Dermis microvascular lymphatic vessel endothelial cell (primary cell): ENCODE measurements around the gene FOXF1. TPM values are rescaled to one million over a fixed set of nuclear protein-coding genes. Genes with fewer than 3 reads are reported as not detected.

Experiments used
- DNase-seq, 2 donors: peaks; one replicate each; pipeline versions ENCODE4 v3.0.0 to v3.0.0-alpha.2; 2010; ENCODE audit warnings: low read depth in 2 of 2
- total RNA-seq: library from RNA; depleted of rRNA; stranded (reverse); fragments of >200 nt; gene quantifications from 2 replicates; pipeline ENCODE4 v1.2.1, GENCODE V29; 2014

FOXF1 gene
- total RNA-seq, 1 donor from 2014 or later: 0.26 TPM

- DNase-seq: no peak
Observed at GRCh38 chr16:86504315-86505184, 5.8 kb upstream of the FOXF1 start.

DNA sequence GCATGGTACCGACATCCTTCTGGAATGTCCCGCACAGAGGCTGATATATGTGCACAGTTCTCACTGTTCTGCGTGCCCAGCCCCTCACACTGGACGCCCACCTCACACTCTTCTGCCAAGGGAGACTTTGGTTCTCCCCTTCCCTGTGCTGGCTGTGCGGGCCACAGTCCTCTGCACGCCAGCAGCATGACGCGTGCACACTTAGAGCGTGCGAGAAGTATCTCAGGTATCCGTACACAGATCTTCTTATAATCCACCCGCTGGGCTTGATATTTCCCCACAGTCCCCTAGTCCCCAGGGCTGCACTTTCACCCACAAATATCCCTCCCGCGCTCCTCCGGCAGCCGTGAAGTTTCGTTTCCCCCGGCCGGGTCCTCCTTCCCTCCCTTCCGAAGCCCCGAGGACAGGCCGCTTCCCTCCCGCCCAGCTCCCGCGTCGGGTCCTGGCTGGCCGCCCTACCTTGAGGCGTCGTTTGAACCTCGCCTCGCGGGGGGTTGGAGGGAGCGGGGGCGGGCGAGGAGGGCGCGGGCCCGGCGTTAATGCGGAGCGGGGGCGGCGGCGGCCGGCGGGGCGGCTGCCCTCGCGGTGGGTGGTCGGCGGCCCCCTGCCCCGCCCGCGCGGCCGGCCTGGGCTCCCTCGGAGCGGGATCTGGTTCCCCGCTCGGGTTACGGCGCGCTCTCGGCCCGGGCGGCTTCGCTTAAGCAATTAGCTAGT lies 5.0 kb upstream of the FOXF1 start:
- no peak for DNase-seq

DNA sequence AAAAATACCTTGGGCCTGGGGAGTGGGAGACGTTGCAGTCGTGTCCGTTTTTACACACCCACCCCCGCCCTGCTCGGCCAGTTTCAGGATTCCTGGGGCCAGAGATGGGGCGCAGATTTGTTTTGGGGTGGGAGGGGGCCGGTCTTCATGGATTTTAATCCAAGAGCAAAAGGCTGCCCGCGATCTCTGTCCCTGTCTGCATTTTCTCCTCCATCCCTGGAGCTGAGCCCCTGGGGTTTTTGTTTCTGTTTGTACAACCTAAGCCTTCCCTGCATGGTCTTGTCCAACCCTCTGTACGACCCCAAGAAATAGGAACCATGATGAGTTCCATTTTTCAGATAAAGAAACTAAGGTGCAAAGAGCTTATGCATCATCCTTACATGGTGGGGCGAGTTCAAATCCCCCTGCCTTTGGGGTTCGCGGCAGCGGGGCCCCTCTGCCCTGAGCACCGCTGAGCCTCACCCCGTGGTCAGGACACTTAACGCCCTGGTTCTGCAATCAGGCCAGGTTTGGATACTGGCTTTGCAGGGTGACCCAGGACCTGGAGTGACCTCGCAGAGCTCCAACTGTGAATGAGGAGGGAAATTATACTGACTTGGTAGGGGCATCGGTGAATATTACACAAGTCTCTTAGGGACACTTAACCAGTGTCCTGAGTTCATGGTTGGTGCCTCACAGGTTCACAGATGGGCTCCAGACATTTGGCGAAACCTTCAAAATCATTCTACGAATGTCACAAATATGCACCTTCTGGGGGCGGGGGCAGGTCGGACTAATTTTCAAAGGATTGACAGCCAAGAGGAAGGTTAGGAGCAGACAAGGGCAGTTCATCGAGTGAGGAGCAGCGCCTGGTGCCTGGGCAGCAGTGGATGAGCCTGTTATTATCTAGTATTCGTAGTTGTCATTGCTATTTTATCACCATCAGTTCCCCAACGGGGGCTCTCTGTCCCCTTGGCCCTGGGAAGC lies 4.1 kb upstream of the FOXF1 start:
- DNase-seq: no peak

GRCh38 chr16:86507173-86508027 lies 2.9 kb upstream of the FOXF1 start:
- DNase-seq: no peak

- DNase-seq: peak in 1 of 2 donors; percentile 9
Observed at GRCh38 chr16:86508028-86508946, 2.0 kb upstream of the FOXF1 start.

DNA sequence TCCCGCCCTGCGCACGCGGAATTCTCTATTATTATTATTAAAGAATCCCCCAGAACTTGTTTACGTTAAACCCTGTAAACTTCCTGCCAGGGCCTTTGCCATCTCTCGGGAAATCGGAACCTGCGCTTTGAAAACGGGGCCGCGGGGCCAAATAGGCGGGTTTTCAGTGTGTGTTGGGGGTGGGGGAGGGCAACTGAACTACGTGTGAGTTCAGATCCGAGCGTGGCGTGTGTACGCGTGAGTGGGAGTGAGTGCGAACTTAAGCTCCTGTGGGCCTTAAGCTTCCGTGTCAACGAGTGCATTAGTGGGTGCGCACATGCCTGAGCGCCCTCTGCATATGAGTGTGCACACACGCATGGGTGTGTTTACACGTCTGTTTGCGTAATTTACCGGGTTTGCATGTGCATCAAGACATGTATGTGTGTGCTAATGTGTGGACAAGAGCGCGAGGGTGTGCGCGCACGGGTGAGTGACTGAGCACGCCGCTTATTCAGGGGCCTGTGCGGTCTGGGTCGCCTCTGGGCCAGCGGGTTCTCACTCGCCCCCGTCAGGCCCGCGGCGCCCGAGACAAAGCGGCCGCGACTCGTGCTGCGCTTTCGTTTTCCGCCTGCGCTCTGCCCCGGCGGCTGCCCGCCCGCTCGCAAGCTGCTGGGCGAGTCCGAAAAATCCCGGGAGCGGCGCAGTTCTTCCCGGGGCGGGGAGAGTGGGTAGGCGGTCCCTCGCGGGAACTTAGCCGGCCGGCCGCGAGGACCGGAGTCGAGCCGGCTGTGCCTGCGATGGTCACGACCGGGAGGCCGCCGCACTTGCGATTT lies 1.2 kb upstream of the FOXF1 start:
- peak; percentile 40 to 61 for DNase-seq

GRCh38 chr16:86509759-86510464 lies 415 bp upstream of the FOXF1 start:
- peak in 1 of 2 donors; percentile 23 for DNase-seq

DNA sequence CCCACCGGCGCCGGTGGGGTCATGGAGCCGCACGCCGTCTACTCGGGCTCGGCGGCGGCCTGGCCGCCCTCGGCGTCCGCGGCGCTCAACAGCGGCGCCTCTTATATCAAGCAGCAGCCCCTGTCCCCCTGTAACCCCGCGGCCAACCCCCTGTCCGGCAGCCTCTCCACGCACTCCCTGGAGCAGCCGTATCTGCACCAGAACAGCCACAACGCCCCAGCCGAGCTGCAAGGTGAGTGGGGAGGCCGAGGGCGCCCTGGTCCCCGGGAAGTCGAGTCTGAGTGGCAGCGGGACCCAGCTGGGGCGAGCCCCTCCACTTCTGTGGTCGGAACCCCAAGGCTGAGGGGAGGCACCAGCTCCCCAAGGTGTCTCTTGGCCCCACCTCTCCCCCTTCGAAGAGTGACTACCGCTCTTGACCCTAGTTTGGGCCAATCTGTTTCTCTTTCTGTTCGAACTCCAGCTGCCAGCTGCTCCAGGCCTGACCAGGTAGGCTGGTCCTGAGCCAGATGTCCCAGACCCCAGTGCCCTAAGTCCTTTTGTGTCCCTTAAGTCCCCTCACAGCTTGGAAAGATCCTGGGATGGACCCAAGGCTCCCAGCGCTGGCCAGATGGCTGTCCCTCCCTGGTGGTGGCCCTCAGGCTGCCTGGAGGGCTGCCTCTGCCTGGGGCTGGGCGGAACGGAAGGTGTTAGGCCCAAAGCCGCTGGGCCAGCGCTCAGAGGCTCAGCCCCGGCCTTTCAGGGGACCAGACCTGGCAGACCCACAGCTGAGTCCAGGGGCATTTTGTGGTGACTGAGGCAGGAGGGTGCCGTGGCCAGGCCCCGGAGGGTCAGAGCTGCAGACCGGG lies 1.2 kb downstream of the FOXF1 start:
- DNase-seq: no peak

DNA sequence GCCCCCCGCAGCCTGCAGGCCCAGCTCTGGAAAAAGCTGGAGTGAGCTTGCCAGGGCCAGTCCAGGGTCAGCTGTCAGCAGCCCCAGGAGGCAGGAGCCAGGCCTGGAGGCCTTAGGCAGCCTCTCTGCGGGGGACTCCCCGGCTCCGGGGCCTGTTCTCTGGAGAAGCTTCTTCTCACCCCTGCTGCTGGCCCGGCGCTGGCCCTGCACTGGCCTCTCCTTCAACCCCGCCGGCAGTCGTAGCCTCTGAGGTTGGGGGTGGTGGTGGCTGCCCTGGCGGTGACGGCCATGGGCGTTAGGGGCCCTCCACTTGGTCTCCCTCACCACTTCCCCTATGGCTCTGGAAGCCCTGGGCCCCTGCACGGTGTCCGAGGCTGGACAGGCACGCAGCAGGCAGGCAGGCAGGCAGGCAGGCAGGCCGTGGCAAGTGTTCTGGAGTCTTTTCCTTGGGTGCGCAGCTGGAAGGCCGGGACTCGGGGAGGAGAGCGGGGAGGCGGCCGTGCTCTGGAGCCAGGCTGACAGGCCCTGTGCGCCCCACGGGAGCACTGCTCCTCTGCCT lies 2.1 kb downstream of the FOXF1 start:
- DNase-seq: no peak

DNA sequence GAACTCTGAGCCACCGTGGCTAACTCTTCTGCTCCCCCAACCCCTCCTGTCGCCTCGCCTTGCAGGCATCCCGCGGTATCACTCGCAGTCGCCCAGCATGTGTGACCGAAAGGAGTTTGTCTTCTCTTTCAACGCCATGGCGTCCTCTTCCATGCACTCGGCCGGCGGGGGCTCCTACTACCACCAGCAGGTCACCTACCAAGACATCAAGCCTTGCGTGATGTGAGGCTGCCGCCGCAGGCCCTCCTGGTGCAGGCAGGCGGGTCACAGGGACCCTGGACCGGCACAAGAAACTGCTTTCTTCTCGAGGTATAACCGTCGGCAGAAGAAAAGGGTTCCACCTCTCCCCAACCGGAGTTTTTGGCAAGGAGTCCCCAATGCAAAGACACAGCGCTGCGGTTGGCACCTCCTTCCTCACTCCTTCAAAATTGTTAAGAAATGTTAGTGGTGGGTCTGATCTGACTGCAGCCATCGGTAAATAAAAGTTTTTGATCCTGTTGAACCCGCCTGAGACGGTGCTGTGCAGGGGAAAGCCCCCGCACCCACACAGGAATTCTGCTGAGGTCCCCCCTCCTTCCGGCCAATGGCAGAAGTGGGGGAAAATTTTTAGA lies 2.6 kb downstream of the FOXF1 start:
- DNase-seq: no peak

GRCh38 chr16:86513471-86514277 lies 3.3 kb downstream of the FOXF1 start:
- DNase-seq: no peak

- DNase-seq: no peak
Observed at GRCh38 chr16:86514481-86515376, 4.4 kb downstream of the FOXF1 start.

- no peak for DNase-seq
Observed at GRCh38 chr16:86515413-86515776, 5.1 kb downstream of the FOXF1 start.

GRCh38 chr16:86515777-86516622 lies 5.7 kb downstream of the FOXF1 start:
- DNase-seq: peak in 1 of 2 donors; percentile 6
